WTC11 (cell line): ENCODE measurements around the gene MCCC1. TPM values are rescaled to one million over a fixed set of nuclear protein-coding genes. Genes with fewer than 3 reads are reported as not detected.

Experiments
- ATAC-seq: fragments of 200-7000 bp; cut with Tn5 transposase; 2 replicates; pipeline ENCODE4 v1.10.0; 2021; ENCODE audit warnings: mild to moderate bottlenecking, moderate library complexity
- CTCF ChIA-PET: fragments of 300-600 bp; sonication (Branson Sonifier 250); formaldehyde crosslinking; loops from one replicate; lab custom pipeline; 2021; ENCODE audit warnings: antibody characterized with exemption; lab: Charles Lee
- POLR2A ChIA-PET: fragments of 350-600 bp; sonication (Branson Sonifier 250); formaldehyde crosslinking; loops from one replicate; lab custom pipeline; 2021; ENCODE audit warnings: antibody characterized with exemption; lab: Charles Lee
- DNase-seq: peaks from one replicate; pipeline ENCODE4 v3.0.0; 2021; ENCODE audit warnings: low spot score
- H3K27ac Mint-ChIP-seq: 2 replicates; pipeline ENCODE4 v1.8.0; 2021; ENCODE audit warnings: mixed read lengths
- H3K27me3 Mint-ChIP-seq: 2 replicates; pipeline ENCODE4 v1.8.0; 2021; ENCODE audit warnings: low read depth, mild to moderate bottlenecking, moderate library complexity, mixed read lengths
- H3K36me3 Mint-ChIP-seq: 2 replicates; pipeline ENCODE4 v1.8.0; 2021; ENCODE audit warnings: mixed read lengths
- H3K4me1 Mint-ChIP-seq: 2 replicates; pipeline ENCODE4 v1.8.0; 2022; ENCODE audit warnings: mixed read lengths
- H3K4me3 Mint-ChIP-seq: 2 replicates; pipeline ENCODE4 v1.8.0; 2021; ENCODE audit warnings: mild to moderate bottlenecking, moderate library complexity, mixed read lengths
- H3K9me3 Mint-ChIP-seq: 2 replicates; pipeline ENCODE4 v1.8.0; 2021; ENCODE audit warnings: mixed read lengths
- CTCF ChIP-seq: fragments of 200-600 bp; IDR thresholded peaks from 2 replicates; pipeline ENCODE4 v1.8.0; 2022; ENCODE audit warnings: antibody characterized with exemption
- E2F1 ChIP-seq: sonication (generic); formaldehyde crosslinking; IDR thresholded peaks from 2 replicates; pipeline ENCODE4 v1.8.0; 2022; ENCODE audit warnings: mild to moderate bottlenecking, missing genetic modification reagents
- ETV6 ChIP-seq: sonication (generic); formaldehyde crosslinking; IDR thresholded peaks from 2 replicates; pipeline ENCODE4 v1.8.1; 2022; ENCODE audit warnings: mild to moderate bottlenecking, missing genetic modification reagents
- FOXJ3 ChIP-seq: sonication (generic); formaldehyde crosslinking; IDR thresholded peaks from 2 replicates; pipeline ENCODE4 v1.9.0; 2021; ENCODE audit warnings: missing genetic modification reagents, mild to moderate bottlenecking, borderline replicate concordance
- GTF2I ChIP-seq: fragments of 250-450 bp; sonication (Bioruptor Pico); conservative IDR thresholded peaks from 2 replicates; pipeline ENCODE4 v1.4.0; 2021; ENCODE audit warnings: mild to moderate bottlenecking
- MLX ChIP-seq: sonication (generic); formaldehyde crosslinking; IDR thresholded peaks from 2 replicates; pipeline ENCODE4 v1.8.1; 2023; ENCODE audit warnings: mild to moderate bottlenecking, missing genetic modification reagents, moderate library complexity
- MXD4 ChIP-seq: fragments of 250-450 bp; sonication (Bioruptor Pico); IDR thresholded peaks from 2 replicates; pipeline ENCODE4 v1.8.0; 2021; ENCODE audit warnings: mild to moderate bottlenecking, moderate library complexity, borderline replicate concordance
- NR3C1 ChIP-seq: sonication (generic); formaldehyde crosslinking; conservative IDR thresholded peaks from 2 replicates; pipeline ENCODE4 v1.8.1; 2023; ENCODE audit warnings: low read depth, mild to moderate bottlenecking, missing genetic modification reagents
- RELA ChIP-seq: sonication (generic); formaldehyde crosslinking; IDR thresholded peaks from 2 replicates; pipeline ENCODE4 v1.8.1; 2022; ENCODE audit warnings: missing genetic modification reagents, mild to moderate bottlenecking, borderline replicate concordance
- SP1 ChIP-seq: sonication (generic); formaldehyde crosslinking; conservative IDR thresholded peaks from 2 replicates; pipeline ENCODE4 v1.8.1; 2022; ENCODE audit warnings: missing genetic modification reagents
- TEAD1 ChIP-seq: sonication (generic); formaldehyde crosslinking; IDR thresholded peaks from 2 replicates; pipeline ENCODE4 v1.8.0; 2022; ENCODE audit warnings: mild to moderate bottlenecking, missing genetic modification reagents
- USF1 ChIP-seq: sonication (generic); formaldehyde crosslinking; IDR thresholded peaks from 2 replicates; pipeline ENCODE4 v1.8.0; 2022; ENCODE audit warnings: mild to moderate bottlenecking, missing genetic modification reagents
- ZBTB43 ChIP-seq: sonication (generic); formaldehyde crosslinking; IDR thresholded peaks from 2 replicates; pipeline ENCODE4 v1.8.1; 2023; ENCODE audit warnings: mild to moderate bottlenecking, missing genetic modification reagents
- ZNF138 ChIP-seq: sonication (generic); formaldehyde crosslinking; conservative IDR thresholded peaks from 2 replicates; pipeline ENCODE4 v1.8.1; 2022; ENCODE audit warnings: mild to moderate bottlenecking, moderate library complexity, missing genetic modification reagents
- ZNF671 ChIP-seq: fragments of 250-450 bp; sonication (Bioruptor Pico); IDR thresholded peaks from 2 replicates; pipeline ENCODE4 v1.8.0; 2021; ENCODE audit warnings: mild to moderate bottlenecking
- total RNA-seq: library from RNA; stranded (reverse); gene quantifications from 3 replicates; pipeline ENCODE4 v1.2.3, GENCODE V29; 2021
- TF ChIP-seq, protein P1 (sequence below): sonication (generic); formaldehyde crosslinking; conservative IDR thresholded peaks from 2 replicates; pipeline ENCODE4 v1.8.1; 2023; ENCODE audit warnings: mild to moderate bottlenecking, low read depth, missing genetic modification reagents, moderate library complexity
- TF ChIP-seq, protein P2 (sequence below): fragments of 250-450 bp; sonication (Bioruptor Pico); IDR thresholded peaks from 2 replicates; pipeline ENCODE4 v1.9.0; 2021; ENCODE audit warnings: mild to moderate bottlenecking, borderline replicate concordance
- TF ChIP-seq, protein P3 (sequence below): sonication (generic); formaldehyde crosslinking; IDR thresholded peaks from 2 replicates; pipeline ENCODE4 v1.8.1; 2022; ENCODE audit warnings: low read depth, mild to moderate bottlenecking, moderate library complexity, missing genetic modification reagents, borderline replicate concordance
- TF ChIP-seq, protein P4 (sequence below): sonication (generic); formaldehyde crosslinking; IDR thresholded peaks from 2 replicates; pipeline ENCODE4 v1.8.0; 2023; ENCODE audit warnings: mild to moderate bottlenecking, missing genetic modification reagents

Gene MCCC1
- total RNA-seq, 1 experiment from 2014 or later = 19.5 TPM

DNA sequence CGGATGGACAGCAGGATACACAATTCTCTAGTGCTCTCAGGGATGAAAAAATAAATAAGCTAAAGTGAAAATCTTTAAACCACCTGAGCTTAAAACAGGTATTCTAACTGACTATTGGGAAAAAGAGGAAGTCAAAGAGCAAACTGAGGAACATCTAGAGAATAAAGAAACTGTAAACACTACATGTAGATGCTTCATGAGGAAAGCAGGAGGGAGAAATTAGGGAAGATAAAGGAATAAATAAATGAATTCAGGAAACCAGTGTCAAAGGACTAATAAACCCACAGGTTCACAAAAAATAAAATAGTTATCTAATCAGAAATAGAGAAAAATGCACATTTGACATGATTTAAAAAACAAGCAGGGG lies 525 bp upstream of the MCCC1 start (continued):
- TF ChIP-seq CTCF (no peak), MXD4 (CRISPR knock-in tag) (no peak), GTF2I (CRISPR knock-in tag) (no peak), TEAD1 (CRISPR knock-in tag) (no peak), ETV6 (CRISPR knock-in tag) (no peak), USF1 (CRISPR knock-in tag) (no peak)
- TF ChIP-seq, protein P1, sequence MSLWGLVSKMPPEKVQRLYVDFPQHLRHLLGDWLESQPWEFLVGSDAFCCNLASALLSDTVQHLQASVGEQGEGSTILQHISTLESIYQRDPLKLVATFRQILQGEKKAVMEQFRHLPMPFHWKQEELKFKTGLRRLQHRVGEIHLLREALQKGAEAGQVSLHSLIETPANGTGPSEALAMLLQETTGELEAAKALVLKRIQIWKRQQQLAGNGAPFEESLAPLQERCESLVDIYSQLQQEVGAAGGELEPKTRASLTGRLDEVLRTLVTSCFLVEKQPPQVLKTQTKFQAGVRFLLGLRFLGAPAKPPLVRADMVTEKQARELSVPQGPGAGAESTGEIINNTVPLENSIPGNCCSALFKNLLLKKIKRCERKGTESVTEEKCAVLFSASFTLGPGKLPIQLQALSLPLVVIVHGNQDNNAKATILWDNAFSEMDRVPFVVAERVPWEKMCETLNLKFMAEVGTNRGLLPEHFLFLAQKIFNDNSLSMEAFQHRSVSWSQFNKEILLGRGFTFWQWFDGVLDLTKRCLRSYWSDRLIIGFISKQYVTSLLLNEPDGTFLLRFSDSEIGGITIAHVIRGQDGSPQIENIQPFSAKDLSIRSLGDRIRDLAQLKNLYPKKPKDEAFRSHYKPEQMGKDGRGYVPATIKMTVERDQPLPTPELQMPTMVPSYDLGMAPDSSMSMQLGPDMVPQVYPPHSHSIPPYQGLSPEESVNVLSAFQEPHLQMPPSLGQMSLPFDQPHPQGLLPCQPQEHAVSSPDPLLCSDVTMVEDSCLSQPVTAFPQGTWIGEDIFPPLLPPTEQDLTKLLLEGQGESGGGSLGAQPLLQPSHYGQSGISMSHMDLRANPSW = no peak

DNA sequence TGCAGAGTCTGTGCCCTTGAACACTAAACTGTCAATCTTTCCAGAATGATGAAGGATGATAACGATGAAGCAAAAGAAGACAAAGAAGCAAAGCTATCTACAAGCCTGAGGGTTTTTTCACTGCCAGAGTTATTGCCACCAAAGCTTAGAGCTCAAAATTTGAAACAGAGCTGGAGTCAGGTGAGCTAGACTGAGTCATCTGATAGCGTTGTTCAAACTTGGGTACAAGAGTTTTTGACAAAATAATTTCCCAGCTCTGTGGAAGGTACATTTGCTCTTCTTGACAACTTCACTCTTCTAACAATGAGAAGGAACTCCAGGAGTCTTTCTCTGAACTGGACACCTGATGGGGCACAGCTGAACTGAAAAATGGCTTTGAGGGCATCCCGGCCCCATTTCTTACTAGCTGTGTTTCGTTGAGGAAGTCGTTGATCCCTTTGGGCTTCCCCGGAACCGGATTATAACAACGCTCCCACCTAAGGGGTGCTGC lies 715 bp downstream of the MCCC1 start:
- CTCF ChIA-PET = interaction anchor here (0.6 to 5.2 kb wide), 8 partner anchors 13 to 189 kb away, joined by 3 to 45 read pairs (median 4); no protein-coding TSS in a partner anchor
- Mint-ChIP-seq H3K27ac (peak overlapping the region; percentile 94), H3K4me1 (peaks cover 18% of the 10 kb centered on the region), H3K9me3 (peaks cover 8% of the 10 kb centered on the region), H3K4me3 (peak overlapping the region; percentile 96), H3K27me3 (no peaks in the 10 kb centered on the region), H3K36me3 (peaks cover 4% of the 10 kb centered on the region)
- POLR2A ChIA-PET = interaction anchor here (1.4 kb wide), 1 partner anchor 17 kb away, joined by 3 read pairs; no protein-coding TSS in a partner anchor
- ATAC-seq (no peak), DNase-seq (no peak)
- TF ChIP-seq MLX (CRISPR knock-in tag) = no peak
- TF ChIP-seq ZNF671 (CRISPR knock-in tag) = no peak
- TF ChIP-seq ZBTB43 = no peak
- no peak for TF ChIP-seq SP1
- TF ChIP-seq RELA (CRISPR knock-in tag) = no peak
- no peak for TF ChIP-seq NR3C1 (CRISPR knock-in tag)
- TF ChIP-seq ZNF138 (CRISPR knock-in tag) = no peak
- TF ChIP-seq, protein P2, sequence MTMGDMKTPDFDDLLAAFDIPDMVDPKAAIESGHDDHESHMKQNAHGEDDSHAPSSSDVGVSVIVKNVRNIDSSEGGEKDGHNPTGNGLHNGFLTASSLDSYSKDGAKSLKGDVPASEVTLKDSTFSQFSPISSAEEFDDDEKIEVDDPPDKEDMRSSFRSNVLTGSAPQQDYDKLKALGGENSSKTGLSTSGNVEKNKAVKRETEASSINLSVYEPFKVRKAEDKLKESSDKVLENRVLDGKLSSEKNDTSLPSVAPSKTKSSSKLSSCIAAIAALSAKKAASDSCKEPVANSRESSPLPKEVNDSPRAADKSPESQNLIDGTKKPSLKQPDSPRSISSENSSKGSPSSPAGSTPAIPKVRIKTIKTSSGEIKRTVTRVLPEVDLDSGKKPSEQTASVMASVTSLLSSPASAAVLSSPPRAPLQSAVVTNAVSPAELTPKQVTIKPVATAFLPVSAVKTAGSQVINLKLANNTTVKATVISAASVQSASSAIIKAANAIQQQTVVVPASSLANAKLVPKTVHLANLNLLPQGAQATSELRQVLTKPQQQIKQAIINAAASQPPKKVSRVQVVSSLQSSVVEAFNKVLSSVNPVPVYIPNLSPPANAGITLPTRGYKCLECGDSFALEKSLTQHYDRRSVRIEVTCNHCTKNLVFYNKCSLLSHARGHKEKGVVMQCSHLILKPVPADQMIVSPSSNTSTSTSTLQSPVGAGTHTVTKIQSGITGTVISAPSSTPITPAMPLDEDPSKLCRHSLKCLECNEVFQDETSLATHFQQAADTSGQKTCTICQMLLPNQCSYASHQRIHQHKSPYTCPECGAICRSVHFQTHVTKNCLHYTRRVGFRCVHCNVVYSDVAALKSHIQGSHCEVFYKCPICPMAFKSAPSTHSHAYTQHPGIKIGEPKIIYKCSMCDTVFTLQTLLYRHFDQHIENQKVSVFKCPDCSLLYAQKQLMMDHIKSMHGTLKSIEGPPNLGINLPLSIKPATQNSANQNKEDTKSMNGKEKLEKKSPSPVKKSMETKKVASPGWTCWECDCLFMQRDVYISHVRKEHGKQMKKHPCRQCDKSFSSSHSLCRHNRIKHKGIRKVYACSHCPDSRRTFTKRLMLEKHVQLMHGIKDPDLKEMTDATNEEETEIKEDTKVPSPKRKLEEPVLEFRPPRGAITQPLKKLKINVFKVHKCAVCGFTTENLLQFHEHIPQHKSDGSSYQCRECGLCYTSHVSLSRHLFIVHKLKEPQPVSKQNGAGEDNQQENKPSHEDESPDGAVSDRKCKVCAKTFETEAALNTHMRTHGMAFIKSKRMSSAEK (CRISPR knock-in tag) = no peak
- TF ChIP-seq, protein P3, sequence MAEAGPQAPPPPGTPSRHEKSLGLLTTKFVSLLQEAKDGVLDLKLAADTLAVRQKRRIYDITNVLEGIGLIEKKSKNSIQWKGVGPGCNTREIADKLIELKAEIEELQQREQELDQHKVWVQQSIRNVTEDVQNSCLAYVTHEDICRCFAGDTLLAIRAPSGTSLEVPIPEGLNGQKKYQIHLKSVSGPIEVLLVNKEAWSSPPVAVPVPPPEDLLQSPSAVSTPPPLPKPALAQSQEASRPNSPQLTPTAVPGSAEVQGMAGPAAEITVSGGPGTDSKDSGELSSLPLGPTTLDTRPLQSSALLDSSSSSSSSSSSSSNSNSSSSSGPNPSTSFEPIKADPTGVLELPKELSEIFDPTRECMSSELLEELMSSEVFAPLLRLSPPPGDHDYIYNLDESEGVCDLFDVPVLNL = no peak
- TF ChIP-seq E2F1 (CRISPR knock-in tag) = no peak
- no peak for TF ChIP-seq FOXJ3
- TF ChIP-seq, protein P4, sequence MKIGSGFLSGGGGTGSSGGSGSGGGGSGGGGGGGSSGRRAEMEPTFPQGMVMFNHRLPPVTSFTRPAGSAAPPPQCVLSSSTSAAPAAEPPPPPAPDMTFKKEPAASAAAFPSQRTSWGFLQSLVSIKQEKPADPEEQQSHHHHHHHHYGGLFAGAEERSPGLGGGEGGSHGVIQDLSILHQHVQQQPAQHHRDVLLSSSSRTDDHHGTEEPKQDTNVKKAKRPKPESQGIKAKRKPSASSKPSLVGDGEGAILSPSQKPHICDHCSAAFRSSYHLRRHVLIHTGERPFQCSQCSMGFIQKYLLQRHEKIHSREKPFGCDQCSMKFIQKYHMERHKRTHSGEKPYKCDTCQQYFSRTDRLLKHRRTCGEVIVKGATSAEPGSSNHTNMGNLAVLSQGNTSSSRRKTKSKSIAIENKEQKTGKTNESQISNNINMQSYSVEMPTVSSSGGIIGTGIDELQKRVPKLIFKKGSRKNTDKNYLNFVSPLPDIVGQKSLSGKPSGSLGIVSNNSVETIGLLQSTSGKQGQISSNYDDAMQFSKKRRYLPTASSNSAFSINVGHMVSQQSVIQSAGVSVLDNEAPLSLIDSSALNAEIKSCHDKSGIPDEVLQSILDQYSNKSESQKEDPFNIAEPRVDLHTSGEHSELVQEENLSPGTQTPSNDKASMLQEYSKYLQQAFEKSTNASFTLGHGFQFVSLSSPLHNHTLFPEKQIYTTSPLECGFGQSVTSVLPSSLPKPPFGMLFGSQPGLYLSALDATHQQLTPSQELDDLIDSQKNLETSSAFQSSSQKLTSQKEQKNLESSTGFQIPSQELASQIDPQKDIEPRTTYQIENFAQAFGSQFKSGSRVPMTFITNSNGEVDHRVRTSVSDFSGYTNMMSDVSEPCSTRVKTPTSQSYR (CRISPR knock-in tag) = no peak; the same call in 1 of the 2 replicates
